ENCODE results near the gene OSBPL8. TPM values are rescaled to one million over a fixed set of nuclear protein-coding genes. Genes with fewer than 3 reads are reported as not detected.

OSBPL8 gene
- total RNA-seq, 1 donor: 204 TPM

DNA sequence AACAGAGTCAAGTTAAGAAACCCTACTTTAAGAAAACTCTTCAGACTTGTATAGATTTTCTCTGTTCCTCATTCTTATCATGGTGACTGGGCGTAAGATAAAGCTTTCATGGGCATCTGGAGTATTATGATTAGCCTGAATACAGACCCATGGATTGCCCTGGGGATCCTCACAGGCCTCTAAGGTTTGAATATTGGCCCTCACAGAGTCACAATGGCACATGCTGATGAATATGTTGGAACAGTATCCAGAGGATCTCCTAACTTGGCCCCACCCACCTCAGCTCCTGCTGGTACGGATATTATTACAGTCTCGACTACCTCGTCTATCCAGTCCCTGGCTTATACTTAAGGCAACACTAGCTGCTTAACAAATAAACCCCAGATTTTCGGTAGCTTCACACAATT, 8.1 kb downstream of the OSBPL8 start:
- Histone ChIP-seq H3K79me2 (ENCODE audit: insufficient read depth, low read length) (peaks cover 96% of the 10 kb centered on the region), H3K4me2 (ENCODE audit: insufficient read depth, low read length) (no peak overlapping the region), H3K36me3 (ENCODE audit: insufficient read depth, low read length) (no peaks in the 10 kb centered on the region), H4K20me1 (ENCODE audit: insufficient read depth, low read length) (peaks cover 16% of the 10 kb centered on the region), H3K4me1 (ENCODE audit: insufficient read depth, low read length) (peaks cover 42% of the 10 kb centered on the region), H3K9me3 (ENCODE audit: low read depth, low read length) (no peaks in the 10 kb centered on the region), H2AFZ (ENCODE audit: low read length) (no peak overlapping the region), H3K27ac (ENCODE audit: low read depth, low read length) (no peak overlapping the region), H3K4me3 (ENCODE audit: insufficient read depth, low read length) (no peak overlapping the region), H3K27me3 (ENCODE audit: insufficient read depth, low read length) (no peaks in the 10 kb centered on the region)
- no peak for DNase-seq (ENCODE audit: insufficient read length, low spot score, missing footprints)
- TF ChIP-seq CTCF (IDR thresholded peaks at IDR 0.05; ENCODE audit: extremely low read depth, low read depth, low read length): no peak

DNA sequence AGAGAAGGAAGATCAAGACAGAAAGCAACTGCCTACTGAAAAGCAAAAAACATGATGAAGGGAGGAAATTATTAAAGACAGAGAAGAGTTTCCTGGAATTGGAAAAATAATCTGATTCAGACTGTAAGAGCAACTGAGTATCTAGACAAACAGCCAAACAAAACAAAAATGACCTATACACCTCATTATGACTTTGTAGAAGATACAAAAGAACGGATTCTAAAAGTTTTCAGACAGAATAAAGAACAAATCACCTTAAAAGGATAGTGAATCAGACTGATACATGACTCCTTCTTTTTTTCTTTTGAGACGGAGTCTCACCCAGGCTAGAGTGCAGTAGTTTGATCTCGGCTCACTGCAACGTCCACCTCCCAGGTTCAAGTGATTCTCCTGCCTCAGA, 10.4 kb downstream of the OSBPL8 start:
- H3K27ac ChIP-seq (ENCODE audit: low read depth, low read length): no peak overlapping the region
- no peak for DNase-seq (ENCODE audit: insufficient read length, low spot score, missing footprints)
- peak overlapping the region; percentile 7 for H3K4me3 ChIP-seq (ENCODE audit: insufficient read depth, low read length)
- H2AFZ ChIP-seq (ENCODE audit: low read length): no peak overlapping the region
- H3K36me3 ChIP-seq (ENCODE audit: insufficient read depth, low read length): no peaks in the 10 kb centered on the region
- no peaks in the 10 kb centered on the region for H3K9me3 ChIP-seq (ENCODE audit: low read depth, low read length)
- H3K4me1 ChIP-seq (ENCODE audit: insufficient read depth, low read length): peaks cover 37% of the 10 kb centered on the region
- H3K79me2 ChIP-seq (ENCODE audit: insufficient read depth, low read length): peaks cover 96% of the 10 kb centered on the region
- no peaks in the 10 kb centered on the region for H3K27me3 ChIP-seq (ENCODE audit: insufficient read depth, low read length)
- peaks cover 10% of the 10 kb centered on the region for H4K20me1 ChIP-seq (ENCODE audit: insufficient read depth, low read length)
- peak overlapping the region; percentile 70 for H3K4me2 ChIP-seq (ENCODE audit: insufficient read depth, low read length)
- no peak for TF ChIP-seq CTCF (IDR thresholded peaks at IDR 0.05; ENCODE audit: extremely low read depth, low read depth, low read length)

- peaks cover 96% of the 10 kb centered on the region for H3K79me2 ChIP-seq (ENCODE audit: insufficient read depth, low read length)
- no peak for TF ChIP-seq CTCF (IDR thresholded peaks at IDR 0.05; ENCODE audit: extremely low read depth, low read depth, low read length)
- peaks cover 30% of the 10 kb centered on the region for H3K4me1 ChIP-seq (ENCODE audit: insufficient read depth, low read length)
- H3K36me3 ChIP-seq (ENCODE audit: insufficient read depth, low read length): no peaks in the 10 kb centered on the region
- peak overlapping the region; percentile 70 for H3K4me2 ChIP-seq (ENCODE audit: insufficient read depth, low read length)
- H3K27me3 ChIP-seq (ENCODE audit: insufficient read depth, low read length): no peaks in the 10 kb centered on the region
- no peak overlapping the region for H3K4me3 ChIP-seq (ENCODE audit: insufficient read depth, low read length)
- no peak overlapping the region for H3K27ac ChIP-seq (ENCODE audit: low read depth, low read length)
- DNase-seq (ENCODE audit: insufficient read length, low spot score, missing footprints): no peak
- peaks cover 9% of the 10 kb centered on the region for H4K20me1 ChIP-seq (ENCODE audit: insufficient read depth, low read length)
- no peaks in the 10 kb centered on the region for H3K9me3 ChIP-seq (ENCODE audit: low read depth, low read length)
- H2AFZ ChIP-seq (ENCODE audit: low read length): no peak overlapping the region
Observed at GRCh38 chr12:76548222-76548837, 11.2 kb downstream of the OSBPL8 start.

GRCh38 chr12:76547526-76547925, 12.0 kb downstream of the OSBPL8 start:
- Histone ChIP-seq H3K27ac (ENCODE audit: low read depth, low read length) (no peak overlapping the region), H3K4me1 (ENCODE audit: insufficient read depth, low read length) (peaks cover 25% of the 10 kb centered on the region), H3K27me3 (ENCODE audit: insufficient read depth, low read length) (no peaks in the 10 kb centered on the region), H4K20me1 (ENCODE audit: insufficient read depth, low read length) (peaks cover 4% of the 10 kb centered on the region), H3K9me3 (ENCODE audit: low read depth, low read length) (no peaks in the 10 kb centered on the region), H3K4me3 (ENCODE audit: insufficient read depth, low read length) (no peak overlapping the region), H3K79me2 (ENCODE audit: insufficient read depth, low read length) (peaks cover 95% of the 10 kb centered on the region), H2AFZ (ENCODE audit: low read length) (no peak overlapping the region), H3K36me3 (ENCODE audit: insufficient read depth, low read length) (no peaks in the 10 kb centered on the region), H3K4me2 (ENCODE audit: insufficient read depth, low read length) (no peak overlapping the region)
- TF ChIP-seq CTCF (IDR thresholded peaks at IDR 0.05; ENCODE audit: extremely low read depth, low read depth, low read length): no peak
- DNase-seq (ENCODE audit: insufficient read length, low spot score, missing footprints): no peak
